H54 (cell line): Measurements from ENCODE around the gene CCDC93.
"Not testable (repeated sequence)": the region's sequence is repeated elsewhere in the genome, so short reads cannot be mapped to it uniquely, and the experiment has no call there.

Source experiments
- DNase-seq: peaks from one replicate; pipeline ENCODE4 v3.0.0; 2011; ENCODE audit warnings: low spot score, mixed read lengths; ENCODE audit not compliant: insufficient read length
- FAIRE-seq: peaks from 3 replicates; lab custom pipeline; 2011; peaks lifted over from hg19 to GRCh38; lab: Jason Lieb, UNC
- POLR2A ChIP-seq: IDR thresholded peaks from 2 replicates; pipeline ENCODE4 v1.6.1; 2011; ENCODE audit warnings: low read depth, mild to moderate bottlenecking, low read length

Gene CCDC93

GRCh38 chr2:118029025-118029424 is 15.2 kb upstream of the CCDC93 start:
- DNase-seq (no peak), FAIRE-seq (no peak)
- TF ChIP-seq POLR2A = no peak

GRCh38 chr2:118021356-118021755 is 7.5 kb upstream of the CCDC93 start:
- no peak for TF ChIP-seq POLR2A
- no peak for DNase-seq
- no peak for FAIRE-seq

GRCh38 chr2:118019821-118020220 is 6.0 kb upstream of the CCDC93 start:
- FAIRE-seq = no peak

GRCh38 chr2:118016911-118017310 is 3.0 kb upstream of the CCDC93 start:
- FAIRE-seq = no peak
- no peak for TF ChIP-seq POLR2A
- DNase-seq = no peak

More at GRCh38 chr2:118019821-118020220, 6.0 kb upstream of the CCDC93 start:
- no peak for TF ChIP-seq POLR2A
- no peak for DNase-seq

GRCh38 chr2:118015761-118016160 is 1.9 kb upstream of the CCDC93 start:
- FAIRE-seq, DNase-seq: not testable (repeated sequence)

GRCh38 chr2:118014492-118014824 is 588 bp upstream of the CCDC93 start:
- DNase-seq (no peak), FAIRE-seq (no peak)
- no peak for TF ChIP-seq POLR2A

GRCh38 chr2:118013221-118013723 is 598 bp downstream of the CCDC93 start:
- FAIRE-seq = no peak
- no peak; the same call in 1 of the 2 replicates for TF ChIP-seq POLR2A
- DNase-seq = peak; percentile 70

GRCh38 chr2:118012778-118013177 is 1.1 kb downstream of the CCDC93 start:
- FAIRE-seq = no peak
- no peak for DNase-seq
- TF ChIP-seq POLR2A = no peak

- FAIRE-seq = no peak
- no peak for DNase-seq
- TF ChIP-seq POLR2A = no peak
Measured at GRCh38 chr2:118010473-118010872, 3.4 kb downstream of the CCDC93 start.

GRCh38 chr2:118006861-118007260 is 7.0 kb downstream of the CCDC93 start:
- no peak for TF ChIP-seq POLR2A
- no peak for FAIRE-seq

GRCh38 chr2:118006326-118006725 is 7.5 kb downstream of the CCDC93 start:
- FAIRE-seq (no peak), DNase-seq (no peak)
- no peak for TF ChIP-seq POLR2A

More at GRCh38 chr2:118006861-118007260, 7.0 kb downstream of the CCDC93 start:
- DNase-seq = no peak

GRCh38 chr2:118003396-118003824 is 10.5 kb downstream of the CCDC93 start:
- FAIRE-seq = peak; percentile 74
- peak; percentile 34 for DNase-seq
- TF ChIP-seq POLR2A = no peak

GRCh38 chr2:118000041-118000440 is 13.8 kb downstream of the CCDC93 start:
- FAIRE-seq (no peak), DNase-seq (no peak)
- no peak for TF ChIP-seq POLR2A

GRCh38 chr2:117997872-117998454 is 15.9 kb downstream of the CCDC93 start:
- no peak for FAIRE-seq
- DNase-seq = no peak
- no peak for TF ChIP-seq POLR2A

- no peak for DNase-seq
- no peak for FAIRE-seq
- TF ChIP-seq POLR2A = no peak
Measured at GRCh38 chr2:117996525-117996924, 17.3 kb downstream of the CCDC93 start.
